IMR-90 (cell line): ENCODE results near the gene MYO1A. TPM values are rescaled to one million over a fixed set of nuclear protein-coding genes. Genes with fewer than 3 reads are reported as not detected.

Source experiments
- ATAC-seq: fragments of 200-7000 bp; cut with Tn5 transposase; 2 replicates; pipeline ENCODE4 v1.9.1; 2020; ENCODE audit warnings: low read depth, mild to moderate bottlenecking, moderate library complexity
- BruUV-seq: library from RNA; stranded (reverse); fragments of 400-500 nt; replicated peaks from 2 replicates; lab custom pipeline; 2021; lab: Mats Ljungman, UMichigan
- CTCF ChIA-PET: fragments of 300-600 bp; formaldehyde crosslinking; extraction: SDS; loops from one replicate; lab custom pipeline; 2021; ENCODE audit warnings: antibody characterized with exemption; lab: Yijun Ruan, JAX
- POLR2A ChIA-PET: fragments of 300-600 bp; sonication (Branson Sonifier 250); formaldehyde crosslinking; loops from one replicate; lab custom pipeline; 2022; ENCODE audit warnings: antibody characterized with exemption; ENCODE audit not compliant: unreplicated experiment; lab: Charles Lee
- DNase-seq: peaks from one replicate; pipeline ENCODE4 v3.0.0; 2013
- H2AFZ ChIP-seq: replicated peaks from 2 replicates; pipeline ENCODE3; 2013; ENCODE audit warnings: low read length, mild to moderate bottlenecking; ENCODE audit not compliant: poor library complexity
- H2AK5ac ChIP-seq: 2 replicates; pipeline ENCODE4 v1.6.1; 2013; ENCODE audit warnings: low read depth, low read length, inconsistent platforms
- H2AK9ac ChIP-seq: replicated peaks from 2 replicates; pipeline ENCODE3; 2013; ENCODE audit warnings: mild to moderate bottlenecking, low read depth, low read length, moderate library complexity; ENCODE audit not compliant: poor library complexity
- H2BK120ac ChIP-seq: 2 replicates; pipeline ENCODE4 v1.6.1; 2013; ENCODE audit warnings: low read depth, low read length, inconsistent platforms
- H2BK15ac ChIP-seq: 3 replicates; pipeline ENCODE4 v1.6.1; 2013; ENCODE audit warnings: low read depth, low read length, inconsistent platforms
- H2BK20ac ChIP-seq: 2 replicates; pipeline ENCODE4 v1.6.1; 2013; ENCODE audit warnings: low read depth, mild to moderate bottlenecking, inconsistent platforms, low read length, moderate library complexity
- H2BK5ac ChIP-seq: 2 replicates; pipeline ENCODE4 v1.6.1; 2013; ENCODE audit warnings: mild to moderate bottlenecking, low read depth, low read length, inconsistent platforms; ENCODE audit not compliant: poor library complexity, severe bottlenecking
- H3K14ac ChIP-seq: replicated peaks from 2 replicates; pipeline ENCODE4 v1.6.1; 2013; ENCODE audit warnings: low read depth, low read length, inconsistent platforms
- H3K18ac ChIP-seq: 2 replicates; pipeline ENCODE4 v1.6.1; 2013; ENCODE audit warnings: low read depth, low read length, control low read depth
- H3K23ac ChIP-seq: 2 replicates; pipeline ENCODE4 v1.6.1; 2013; ENCODE audit warnings: low read depth, low read length, inconsistent platforms
- H3K27ac ChIP-seq: 2 replicates; pipeline ENCODE4 v1.5.1; 2013; ENCODE audit warnings: mild to moderate bottlenecking, control low read depth, low read length; ENCODE audit not compliant: insufficient read depth
- H3K27me3 ChIP-seq: 2 replicates; pipeline ENCODE4 v1.6.1; 2013; ENCODE audit warnings: low read length; ENCODE audit not compliant: control insufficient read depth, insufficient read depth
- H3K36me3 ChIP-seq: 2 replicates; pipeline ENCODE4 v1.6.1; 2013; ENCODE audit warnings: low read length, mixed read lengths; ENCODE audit not compliant: control insufficient read depth, insufficient read depth
- H3K4ac ChIP-seq: 2 replicates; pipeline ENCODE4 v1.6.1; 2013; ENCODE audit warnings: low read depth, low read length, inconsistent platforms
- H3K4me1 ChIP-seq: 2 replicates; pipeline ENCODE4 v1.6.1; 2013; ENCODE audit warnings: low read length, mixed read lengths; ENCODE audit not compliant: control insufficient read depth, insufficient read depth
- H3K4me2 ChIP-seq: 2 replicates; pipeline ENCODE4 v1.6.1; 2013; ENCODE audit warnings: low read depth, mild to moderate bottlenecking, control low read depth, low read length, moderate library complexity
- H3K4me3 ChIP-seq: 2 replicates; pipeline ENCODE4 v1.5.1; 2013; ENCODE audit warnings: low read depth, mild to moderate bottlenecking, control low read depth, low read length, moderate library complexity; ENCODE audit not compliant: insufficient read depth
- H3K56ac ChIP-seq: 2 replicates; pipeline ENCODE4 v1.6.1; 2013; ENCODE audit warnings: low read length, inconsistent platforms; ENCODE audit not compliant: insufficient read depth; ENCODE audit errors: extremely low read depth
- H3K79me1 ChIP-seq, 2 experiments: 2 replicates each; pipeline ENCODE4 v1.6.1; 2013; ENCODE audit warnings: low read length in 2 of 2, inconsistent platforms in 1 of 2, low read depth in 1 of 2
- H3K9ac ChIP-seq: 2 replicates; pipeline ENCODE4 v1.6.1; 2013; ENCODE audit warnings: low read depth, low read length, control low read depth
- H3K9me1 ChIP-seq: 2 replicates; pipeline ENCODE4 v1.6.1; 2013; ENCODE audit warnings: low read length, inconsistent platforms; ENCODE audit not compliant: insufficient read depth
- H3K9me3 ChIP-seq: 2 replicates; pipeline ENCODE4 v1.6.1; 2013; ENCODE audit warnings: low read length; ENCODE audit not compliant: control insufficient read depth, insufficient read depth
- H4K20me1 ChIP-seq: 2 replicates; pipeline ENCODE4 v1.6.1; 2013; ENCODE audit warnings: low read length, inconsistent platforms; ENCODE audit not compliant: insufficient read depth
- H4K5ac ChIP-seq: 2 replicates; pipeline ENCODE4 v1.6.1; 2013; ENCODE audit warnings: mild to moderate bottlenecking, low read depth, low read length, control low read depth
- H4K8ac ChIP-seq, 2 experiments: 2 replicates each; pipeline ENCODE4 v1.6.1; 2013; ENCODE audit warnings: low read depth in 2 of 2, low read length in 2 of 2, control low read depth in 1 of 2, inconsistent platforms in 1 of 2
- H4K91ac ChIP-seq: 2 replicates; pipeline ENCODE4 v1.6.1; 2013; ENCODE audit warnings: low read depth, low read length, inconsistent platforms; ENCODE audit not compliant: insufficient read depth
- CEBPB ChIP-seq: IDR thresholded peaks from 2 replicates; pipeline ENCODE4 v1.6.1; 2012; ENCODE audit warnings: low read depth, low read length, improper control_type of control experiment
- FOS ChIP-seq: fragments of 150-350 bp; IDR thresholded peaks from 2 replicates; pipeline ENCODE4 v1.6.1; 2016; ENCODE audit warnings: low read depth, low read length
- MAZ ChIP-seq: IDR thresholded peaks from 2 replicates; pipeline ENCODE4 v1.6.1; 2012; ENCODE audit warnings: low read depth, mild to moderate bottlenecking, low read length, improper control_type of control experiment, moderate library complexity, borderline replicate concordance
- MXI1 ChIP-seq: IDR thresholded peaks from 2 replicates; pipeline ENCODE4 v1.6.1; 2012; ENCODE audit warnings: low read depth, mild to moderate bottlenecking, low read length, moderate library complexity, borderline replicate concordance
- RCOR1 ChIP-seq: IDR thresholded peaks from 2 replicates; pipeline ENCODE4 v1.6.1; 2012; ENCODE audit warnings: mild to moderate bottlenecking, low read length, improper control_type of control experiment; ENCODE audit not compliant: insufficient replicate concordance
- RFX5 ChIP-seq: IDR thresholded peaks from 2 replicates; pipeline ENCODE4 v1.8.0; 2012; ENCODE audit warnings: low read depth, mild to moderate bottlenecking, low read length, moderate library complexity
- SMC3 ChIP-seq: fragments of 150-350 bp; IDR thresholded peaks from 2 replicates; pipeline ENCODE4 v1.6.1; 2016; ENCODE audit warnings: low read depth, mild to moderate bottlenecking, antibody characterized with exemption, low read length, moderate library complexity
- WGBS, 2 experiments: methylation state at CpG; one replicate each; pipeline versions ENCODE4 v1.1.5 to v1.1.7; 2013; ENCODE audit warnings: missing lambda C conversion rate in 2 of 2; ENCODE audit not compliant: insufficient read length in 1 of 2; ENCODE audit errors: extremely low coverage in 2 of 2; 5-methylcytosine and 5-hydroxymethylcytosine counted together
- dilution Hi-C: fragments of 300-500 bp; cut with HindIII; formaldehyde crosslinking; loops from one replicate; pipeline ENCODE4 v1.14.3; 2018; ENCODE audit warnings: low sequenced_read_pairs; ENCODE audit not compliant: unreplicated experiment
- in situ Hi-C: fragments of 300-500 bp; cut with MboI; formaldehyde crosslinking; loops from 3 replicates; pipeline ENCODE4 v1.14.3; 2019; ENCODE audit warnings: low sequenced_read_pairs, inconsistent platforms, mixed read lengths
- intact Hi-C: fragments of 100-400 bp; cut with micrococcal nuclease; formaldehyde crosslinking; loops from 2 replicates; pipeline ENCODE4 v1.10.0; 2022
- polyA plus RNA-seq, 3 experiments: library from polyadenylated mRNA; depleted of rRNA; stranded (reverse); fragments of >200 nt; gene quantifications; 2 replicates each; pipeline ENCODE4 v1.2.3, GENCODE V29; 2012; ENCODE audit warnings: low replicate concordance in 1 of 3
- total RNA-seq: library from RNA; depleted of rRNA; stranded (reverse); fragments of >200 nt; gene quantifications from 2 replicates; pipeline ENCODE4 v1.2.3, GENCODE V29; 2012
- TF ChIP-seq, protein P1 (sequence below): fragments of 150-350 bp; IDR thresholded peaks from 2 replicates; pipeline ENCODE4 v1.6.1; 2016; ENCODE audit warnings: low read depth, mild to moderate bottlenecking, low read length, moderate library complexity, borderline replicate concordance

MYO1A gene
- total and polyA plus RNA-seq, 2 of the 4 experiments (the other 2 are of a cell fraction): under 0.01 TPM; not detected in 1

DNA sequence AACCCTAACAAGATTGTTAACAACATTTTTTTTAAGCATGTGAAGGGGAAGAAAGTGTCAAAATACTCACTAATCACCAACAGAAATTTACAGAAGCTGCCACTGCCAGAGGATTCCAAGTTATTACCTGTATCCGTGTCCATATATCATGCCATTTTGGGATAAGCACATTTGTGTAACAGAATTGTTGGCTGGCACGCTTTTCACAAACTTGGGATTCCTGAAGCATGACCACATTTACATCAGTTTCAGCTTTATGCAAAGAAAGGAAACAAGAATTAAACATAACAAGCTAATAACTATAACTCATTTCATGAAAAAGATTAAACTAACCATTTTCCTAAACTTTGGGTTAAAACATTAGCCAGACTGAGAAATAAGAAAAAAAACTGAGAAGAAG, 22.7 kb upstream of the MYO1A start:
- Histone ChIP-seq H3K79me1 (peaks cover 5 to 20% of the 10 kb centered on the region in 2 experiments; a peak in 2 of 4 replicates), H2AK5ac (no peak overlapping the region), H3K4ac (no peak overlapping the region), H3K9ac (no peak overlapping the region), H3K27me3 (no peaks in the 10 kb centered on the region), H3K14ac (no peak overlapping the region), H2BK20ac (no peak overlapping the region), H2BK5ac (peak overlapping the region; percentile 73), H3K23ac (no peak overlapping the region), H3K18ac (no peak overlapping the region), H4K8ac (no peak overlapping the region), H4K20me1 (no peaks in the 10 kb centered on the region), H3K27ac (peak overlapping the region; percentile 50; the same call in 1 of the 2 replicates), H2AFZ (no peak overlapping the region), H3K4me1 (peaks cover 3% of the 10 kb centered on the region), H2AK9ac (no peak overlapping the region), H3K4me2 (peak overlapping the region; percentile 19; the same call in 1 of the 2 replicates), H4K91ac (no peak overlapping the region), H3K36me3 (peaks cover 2% of the 10 kb centered on the region), H3K9me1 (no peaks in the 10 kb centered on the region), H3K9me3 (no peaks in the 10 kb centered on the region), H3K56ac (no peak overlapping the region), H2BK15ac (no peak overlapping the region), H2BK120ac (no peak overlapping the region; the same call in 1 of the 2 replicates), H4K5ac (no peak overlapping the region), H3K4me3 (no peak overlapping the region)
- CTCF ChIA-PET: interaction anchor here (0.6 to 2.7 kb wide), 4 partner anchors 40 to 168 kb away, joined by 3 to 11 read pairs (median 4); partner anchors contain the start of gene ZBTB39
- ATAC-seq: peak; percentile 32
- dilution Hi-C loops (no loop called here), in situ Hi-C loops (no loop called here), intact Hi-C loops (loop anchor here (2.0 kb wide), 1 partner anchor 16 kb away; the partner anchor contains the start of gene NAB2)
- 20% methylated on average over 1 of the region's 2 CpGs; no CpG with 5 or more reads in 1 of the 2 experiments for WGBS, 2 experiments
- DNase-seq: peak; percentile 63
- TF ChIP-seq RFX5 (no peak), FOS (no peak), SMC3 (no peak), MXI1 (no peak), RCOR1 (no peak), CEBPB (no peak), MAZ (no peak)
- TF ChIP-seq, protein P1, sequence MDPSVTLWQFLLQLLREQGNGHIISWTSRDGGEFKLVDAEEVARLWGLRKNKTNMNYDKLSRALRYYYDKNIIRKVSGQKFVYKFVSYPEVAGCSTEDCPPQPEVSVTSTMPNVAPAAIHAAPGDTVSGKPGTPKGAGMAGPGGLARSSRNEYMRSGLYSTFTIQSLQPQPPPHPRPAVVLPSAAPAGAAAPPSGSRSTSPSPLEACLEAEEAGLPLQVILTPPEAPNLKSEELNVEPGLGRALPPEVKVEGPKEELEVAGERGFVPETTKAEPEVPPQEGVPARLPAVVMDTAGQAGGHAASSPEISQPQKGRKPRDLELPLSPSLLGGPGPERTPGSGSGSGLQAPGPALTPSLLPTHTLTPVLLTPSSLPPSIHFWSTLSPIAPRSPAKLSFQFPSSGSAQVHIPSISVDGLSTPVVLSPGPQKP: no peak
- POLR2A ChIA-PET: interaction anchor here (0.7 kb wide), 1 partner anchor 55 kb away, joined by 3 read pairs; the partner anchor contains the start of gene LRP1
- BruUV-seq: no TSS peak
